HEK293T (cell line): ENCODE results near the gene MICU1.

Experiments used
- BHLHE40 ChIP-seq: fragments of 450-650 bp; IDR thresholded peaks from 2 replicates; pipeline ENCODE4 v1.6.1; 2016; ENCODE audit warnings: mild to moderate bottlenecking, moderate library complexity, borderline replicate concordance
- CTBP1 ChIP-seq: fragments of 450-650 bp; IDR thresholded peaks from 2 replicates; pipeline ENCODE4 v1.6.1; 2016; ENCODE audit warnings: borderline replicate concordance
- FOXA1 ChIP-seq: fragments of 450-650 bp; IDR thresholded peaks from 2 replicates; pipeline ENCODE4 v1.6.1; 2016; ENCODE audit warnings: mild to moderate bottlenecking
- FOXK2 ChIP-seq: fragments of 450-650 bp; IDR thresholded peaks from 2 replicates; pipeline ENCODE4 v1.6.1; 2016; ENCODE audit warnings: mild to moderate bottlenecking
- FOXM1 ChIP-seq: fragments of 450-650 bp; IDR thresholded peaks from 2 replicates; pipeline ENCODE4 v1.6.1; 2017; ENCODE audit warnings: mild to moderate bottlenecking, borderline replicate concordance
- L3MBTL2 ChIP-seq: fragments of 450-650 bp; conservative IDR thresholded peaks from 2 replicates; pipeline ENCODE4 v1.6.1; 2016; ENCODE audit warnings: mild to moderate bottlenecking
- SP1 ChIP-seq: fragments of 450-650 bp; IDR thresholded peaks from 2 replicates; pipeline ENCODE4 v1.6.1; 2017
- SUZ12 ChIP-seq: fragments of 450-650 bp; IDR thresholded peaks from 2 replicates; pipeline ENCODE4 v1.6.1; 2016; ENCODE audit warnings: mild to moderate bottlenecking
- TARDBP ChIP-seq: fragments of 450-650 bp; IDR thresholded peaks from 2 replicates; pipeline ENCODE4 v1.6.1; 2016

DNA sequence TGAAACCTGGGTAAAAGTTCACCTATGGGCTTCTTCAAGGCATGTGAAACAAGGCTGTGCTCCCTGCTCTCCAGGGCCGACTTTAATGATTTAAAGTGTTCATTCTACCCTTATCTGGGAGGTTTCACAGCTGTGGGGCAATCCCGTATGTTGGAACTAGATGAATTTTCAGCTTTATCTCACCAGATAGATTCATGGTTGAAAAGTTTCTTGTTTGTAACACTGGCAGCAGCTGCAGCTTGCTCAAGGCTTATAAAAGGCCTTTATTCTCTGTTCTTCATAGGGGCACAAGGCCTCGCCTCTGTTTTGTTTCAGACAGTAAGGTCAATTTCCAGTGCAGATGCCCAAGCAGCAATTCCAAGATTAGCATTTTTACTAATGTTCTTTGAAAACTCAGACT, 200.7 kb downstream of the MICU1 start:
- no peak for TF ChIP-seq SP1
- TF ChIP-seq FOXM1, result no peak
- TF ChIP-seq TARDBP, result no peak
- TF ChIP-seq L3MBTL2, result no peak
- no peak for TF ChIP-seq FOXK2
- TF ChIP-seq FOXA1, result no peak
- no peak for TF ChIP-seq BHLHE40
- no peak for TF ChIP-seq CTBP1
- no peak for TF ChIP-seq SUZ12
